Body of pancreas (tissue), 4 donors: ENCODE data around the gene NOL4L.

Source experiments
- POLR2A ChIP-seq, 3 donors: fragments of 450-650 bp; IDR thresholded peaks; one replicate each; pipeline ENCODE4 v1.6.1; 2016; ENCODE audit warnings: antibody characterized with exemption in 3 of 3, mild to moderate bottlenecking in 2 of 3
- TF ChIP-seq, protein P1 (sequence below), 7 experiments: fragments of 450-650 bp in 4 of 7; fragments of 200-600 bp in 3 of 7; sonication (generic) in 3 of 7; IDR thresholded peaks; one replicate each; pipeline ENCODE4 v1.5.1; 2016 to 2019; ENCODE audit warnings: antibody characterized with exemption in 7 of 7

DNA sequence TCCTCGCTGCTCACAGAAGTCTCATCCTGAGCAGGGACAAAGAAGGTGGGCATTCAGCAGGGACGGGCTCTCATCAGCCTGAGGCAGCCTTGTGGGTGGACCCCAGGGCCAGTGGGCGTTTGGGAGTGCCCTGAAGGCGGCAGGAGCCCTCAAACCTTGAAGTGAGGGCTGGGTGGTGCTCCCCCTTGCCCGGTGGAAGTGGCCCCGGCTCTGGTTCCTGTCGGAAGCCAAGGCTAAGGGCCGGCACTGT, 110.5 kb downstream of the NOL4L start:
- TF ChIP-seq, protein P1, sequence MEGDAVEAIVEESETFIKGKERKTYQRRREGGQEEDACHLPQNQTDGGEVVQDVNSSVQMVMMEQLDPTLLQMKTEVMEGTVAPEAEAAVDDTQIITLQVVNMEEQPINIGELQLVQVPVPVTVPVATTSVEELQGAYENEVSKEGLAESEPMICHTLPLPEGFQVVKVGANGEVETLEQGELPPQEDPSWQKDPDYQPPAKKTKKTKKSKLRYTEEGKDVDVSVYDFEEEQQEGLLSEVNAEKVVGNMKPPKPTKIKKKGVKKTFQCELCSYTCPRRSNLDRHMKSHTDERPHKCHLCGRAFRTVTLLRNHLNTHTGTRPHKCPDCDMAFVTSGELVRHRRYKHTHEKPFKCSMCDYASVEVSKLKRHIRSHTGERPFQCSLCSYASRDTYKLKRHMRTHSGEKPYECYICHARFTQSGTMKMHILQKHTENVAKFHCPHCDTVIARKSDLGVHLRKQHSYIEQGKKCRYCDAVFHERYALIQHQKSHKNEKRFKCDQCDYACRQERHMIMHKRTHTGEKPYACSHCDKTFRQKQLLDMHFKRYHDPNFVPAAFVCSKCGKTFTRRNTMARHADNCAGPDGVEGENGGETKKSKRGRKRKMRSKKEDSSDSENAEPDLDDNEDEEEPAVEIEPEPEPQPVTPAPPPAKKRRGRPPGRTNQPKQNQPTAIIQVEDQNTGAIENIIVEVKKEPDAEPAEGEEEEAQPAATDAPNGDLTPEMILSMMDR (IDR thresholded peaks at IDR 0.05): no peak
- no peak for TF ChIP-seq POLR2A (IDR thresholded peaks at IDR 0.05)
